Subcutaneous abdominal adipose tissue (tissue), 5 donors: ENCODE data around the gene DDIAS.
"Not testable (repeated sequence)": the region's sequence is repeated elsewhere in the genome, so short reads cannot be mapped to it uniquely, and the experiment has no call there.

Experiments
- H3K27ac ChIP-seq: one replicate; pipeline ENCODE4 v1.7.0; 2013; ENCODE audit warnings: low read depth, mild to moderate bottlenecking, inconsistent platforms, low read length, moderate library complexity
- H3K27me3 ChIP-seq, 5 donors: one replicate each; pipeline ENCODE4 v1.7.0; 2013; ENCODE audit warnings: low read length in 5 of 5, inconsistent platforms in 1 of 5; ENCODE audit not compliant: control insufficient read depth in 5 of 5, insufficient read depth in 4 of 5
- H3K36me3 ChIP-seq, 5 donors: one replicate each; pipeline ENCODE4 v1.7.0; 2013; ENCODE audit warnings: low read length in 5 of 5; ENCODE audit not compliant: control insufficient read depth in 5 of 5, insufficient read depth in 5 of 5
- H3K4me1 ChIP-seq, 5 donors: one replicate each; pipeline ENCODE4 v1.7.0; 2013; ENCODE audit warnings: low read length in 5 of 5, mild to moderate bottlenecking in 3 of 5, moderate library complexity in 1 of 5; ENCODE audit not compliant: control insufficient read depth in 5 of 5, insufficient read depth in 5 of 5
- H3K4me3 ChIP-seq, 5 donors: one replicate each; pipeline ENCODE4 v1.7.0; 2013; ENCODE audit warnings: low read length in 5 of 5, low read depth in 1 of 5
- H3K9ac ChIP-seq, 5 donors: one replicate each; pipeline ENCODE4 v1.7.0; 2013; ENCODE audit warnings: low read length in 5 of 5, mild to moderate bottlenecking in 4 of 5, moderate library complexity in 3 of 5
- H3K9me3 ChIP-seq, 5 donors: one replicate each; pipeline ENCODE4 v1.7.0; 2013; ENCODE audit warnings: low read length in 5 of 5; ENCODE audit not compliant: control insufficient read depth in 5 of 5
- donor health status: healthy.
- donor health status: healthy.
- donor health status: healthy.
- donor health status: healthy.
- donor health status: healthy.

The DDIAS gene

GRCh38 chr11:82919786-82920185 is 18.2 kb downstream of the DDIAS start:
- not testable (repeated sequence) for H3K36me3 ChIP-seq, H3K27me3 ChIP-seq, H3K9me3 ChIP-seq, H3K9ac ChIP-seq, H3K4me3 ChIP-seq, H3K27ac ChIP-seq, H3K4me1 ChIP-seq

- not testable (repeated sequence) for H3K4me3 ChIP-seq, H3K27ac ChIP-seq, H3K27me3 ChIP-seq, H3K9ac ChIP-seq, H3K36me3 ChIP-seq, H3K4me1 ChIP-seq, H3K9me3 ChIP-seq
These were observed 18.7 kb downstream of the DDIAS start for GRCh38 chr11:82920227-82920626.

- not testable (repeated sequence) for H3K9ac ChIP-seq, H3K9me3 ChIP-seq, H3K27ac ChIP-seq, H3K36me3 ChIP-seq, H3K27me3 ChIP-seq, H3K4me1 ChIP-seq, H3K4me3 ChIP-seq
These were observed 21.0 kb downstream of the DDIAS start for GRCh38 chr11:82922396-82923173.

- no peaks in the 10 kb centered on the region for H3K27me3 ChIP-seq
- no peaks in the 10 kb centered on the region for H3K9me3 ChIP-seq
- no peak overlapping the region for H3K27ac ChIP-seq
- H3K9ac ChIP-seq: no peak overlapping the region
- H3K36me3 ChIP-seq: no peaks in the 10 kb centered on the region
- no peak overlapping the region for H3K4me3 ChIP-seq
- peaks cover 0 to 5% (median 0%) of the 10 kb centered on the region in 5 donors for H3K4me1 ChIP-seq
These were observed 23.1 kb downstream of the DDIAS start for GRCh38 chr11:82924522-82925224.

GRCh38 chr11:82927264-82927880 is 25.8 kb downstream of the DDIAS start:
- Histone ChIP-seq H3K27ac (no peak overlapping the region), H3K27me3 (no peaks in the 10 kb centered on the region), H3K4me3 (no peak overlapping the region), H3K9ac (no peak overlapping the region), H3K9me3 (no peaks in the 10 kb centered on the region), H3K4me1 (peaks cover 0 to 5% (median 0%) of the 10 kb centered on the region in 5 donors), H3K36me3 (no peaks in the 10 kb centered on the region)

- Histone ChIP-seq H3K9ac (no peak overlapping the region), H3K27me3 (no peaks in the 10 kb centered on the region), H3K9me3 (no peaks in the 10 kb centered on the region), H3K27ac (no peak overlapping the region), H3K36me3 (no peaks in the 10 kb centered on the region), H3K4me1 (no peaks in the 10 kb centered on the region), H3K4me3 (no peak overlapping the region)
These were observed 27.6 kb downstream of the DDIAS start for GRCh38 chr11:82929121-82929520.

GRCh38 chr11:82930229-82930628 is 28.7 kb downstream of the DDIAS start:
- no peak overlapping the region for H3K9ac ChIP-seq
- H3K36me3 ChIP-seq: no peaks in the 10 kb centered on the region
- H3K27ac ChIP-seq: no peak overlapping the region
- no peaks in the 10 kb centered on the region for H3K4me1 ChIP-seq
- no peaks in the 10 kb centered on the region for H3K9me3 ChIP-seq
- H3K27me3 ChIP-seq: no peaks in the 10 kb centered on the region
- no peak overlapping the region for H3K4me3 ChIP-seq

GRCh38 chr11:82930734-82931133 is 29.2 kb downstream of the DDIAS start:
- H3K36me3 ChIP-seq: no peaks in the 10 kb centered on the region
- no peak overlapping the region for H3K27ac ChIP-seq
- no peak overlapping the region for H3K9ac ChIP-seq
- no peaks in the 10 kb centered on the region for H3K27me3 ChIP-seq
- no peaks in the 10 kb centered on the region for H3K4me1 ChIP-seq
- H3K9me3 ChIP-seq: no peaks in the 10 kb centered on the region
- H3K4me3 ChIP-seq: no peak overlapping the region

GRCh38 chr11:82932564-82932963 is 31.0 kb downstream of the DDIAS start:
- H3K36me3 ChIP-seq: no peaks in the 10 kb centered on the region
- no peaks in the 10 kb centered on the region for H3K27me3 ChIP-seq
- H3K27ac ChIP-seq: no peak overlapping the region
- no peak overlapping the region for H3K9ac ChIP-seq
- no peaks in the 10 kb centered on the region for H3K4me1 ChIP-seq
- no peak overlapping the region for H3K4me3 ChIP-seq
- H3K9me3 ChIP-seq: no peaks in the 10 kb centered on the region

- no peak overlapping the region for H3K4me3 ChIP-seq
- no peaks in the 10 kb centered on the region for H3K9me3 ChIP-seq
- H3K4me1 ChIP-seq: no peaks in the 10 kb centered on the region
These were observed 34.7 kb downstream of the DDIAS start for GRCh38 chr11:82936261-82936660.

More at GRCh38 chr11:82936261-82936660, 34.7 kb downstream of the DDIAS start:
- Histone ChIP-seq H3K36me3 (no peaks in the 10 kb centered on the region), H3K9ac (no peak overlapping the region), H3K27ac (no peak overlapping the region), H3K27me3 (no peaks in the 10 kb centered on the region)
